Cardiac fibroblast (primary cell): ENCODE results near the gene RSAD2.

ENCODE experiments used
- DNase-seq, 2 donors: peaks; one replicate each; pipeline versions ENCODE4 v3.0.0 to v3.0.0-alpha.2; 2010; ENCODE audit warnings: low read depth in 2 of 2
- H3K4me3 ChIP-seq, 2 donors: replicated peaks in 1 of 2; 1 replicate in 1 of 2; 2 replicates in 1 of 2; pipeline ENCODE4 v1.5.1; 2011; ENCODE audit warnings: low read depth in 2 of 2, low read length in 2 of 2, mild to moderate bottlenecking in 2 of 2, moderate library complexity in 1 of 2
- CTCF ChIP-seq: IDR thresholded peaks from one replicate; pipeline ENCODE4 v1.5.1; 2011; ENCODE audit warnings: low read depth, mild to moderate bottlenecking, low read length, inconsistent platforms

RSAD2 gene

GRCh38 chr2:6881516-6881915, 3.9 kb downstream of the RSAD2 start:
- H3K4me3 ChIP-seq, result no peak overlapping the region
- DNase-seq, result no peak
- no peak for TF ChIP-seq CTCF

GRCh38 chr2:6883448-6884122, 6.0 kb downstream of the RSAD2 start:
- H3K4me3 ChIP-seq, result no peak overlapping the region
- DNase-seq, result no peak
- no peak for TF ChIP-seq CTCF

GRCh38 chr2:6885551-6885950, 8.0 kb downstream of the RSAD2 start:
- DNase-seq, result no peak
- no peak overlapping the region for H3K4me3 ChIP-seq
- no peak for TF ChIP-seq CTCF

- no peak for DNase-seq
- no peak overlapping the region for H3K4me3 ChIP-seq
- TF ChIP-seq CTCF, result no peak
Measured at GRCh38 chr2:6885968-6886367, 8.4 kb downstream of the RSAD2 start.

GRCh38 chr2:6887751-6888192, 10.2 kb downstream of the RSAD2 start:
- no peak overlapping the region for H3K4me3 ChIP-seq
- no peak for TF ChIP-seq CTCF
- DNase-seq, result no peak

GRCh38 chr2:6888724-6889123, 11.1 kb downstream of the RSAD2 start:
- no peak overlapping the region for H3K4me3 ChIP-seq
- no peak for DNase-seq
- no peak for TF ChIP-seq CTCF
